ENCODE measurements around the gene RNF222. TPM values are rescaled to one million over a fixed set of nuclear protein-coding genes. Genes with fewer than 3 reads are reported as not detected.
A peak's percentile ranks its signal among the peaks of the same experiment; 100 is the strongest.
"Not testable (repeated sequence)": the region's sequence is repeated elsewhere in the genome, so short reads cannot be mapped to it uniquely, and the experiment has no call there.

RNF222 gene
- total RNA-seq, 1 donor from 2014 or later, result 0.21 TPM

GRCh38 chr17:8410883-8411238 lies 13.2 kb upstream of the RNF222 start:
- no peak for DNase-seq

DNA sequence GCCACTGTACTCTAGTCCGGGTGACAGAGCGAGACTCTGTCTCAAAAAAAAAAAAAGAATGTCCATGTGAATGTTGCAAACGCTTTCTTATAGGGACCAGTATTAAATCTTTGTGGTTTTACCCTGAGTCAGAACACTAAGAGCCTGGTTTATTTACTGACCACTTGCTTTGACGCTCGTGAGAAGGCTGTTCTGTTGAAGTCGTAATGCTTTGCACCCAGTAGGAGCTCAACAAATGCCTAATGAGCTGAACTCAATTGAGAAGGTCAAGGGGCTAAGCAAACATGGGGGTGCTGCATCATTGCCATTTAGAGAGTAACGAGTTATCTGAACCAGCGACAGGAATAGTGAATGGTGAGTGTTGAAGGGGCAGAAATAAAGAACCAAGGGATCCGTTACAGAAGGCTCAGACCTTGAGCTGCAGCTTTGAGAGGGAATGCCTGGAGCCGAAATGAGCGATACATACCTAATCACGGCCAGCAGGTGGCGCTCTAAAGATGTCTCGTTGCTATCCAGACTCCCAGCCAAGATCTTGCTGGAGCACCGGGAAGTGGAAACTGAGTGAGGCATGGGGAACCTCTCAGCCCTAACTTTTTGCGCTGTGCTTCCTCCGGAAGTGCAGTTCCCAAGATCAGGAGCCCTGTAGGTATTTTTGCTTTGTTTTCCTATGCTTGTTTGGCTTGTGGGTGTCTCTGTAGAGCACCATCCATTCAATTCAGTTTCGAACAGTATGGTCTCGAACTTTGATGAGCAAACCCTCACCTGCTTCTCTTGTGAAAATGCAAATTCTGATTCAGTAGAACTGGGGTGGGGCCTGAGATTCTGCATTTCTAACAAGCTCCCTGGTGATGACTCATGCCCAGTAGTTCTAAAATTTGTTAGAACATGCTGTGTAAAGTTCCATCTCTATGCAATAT lies 12.6 kb upstream of the RNF222 start:
- DNase-seq, result peak; percentile 96

- no peak for DNase-seq
These were observed 10.7 kb upstream of the RNF222 start for GRCh38 chr17:8408371-8408770.

DNA sequence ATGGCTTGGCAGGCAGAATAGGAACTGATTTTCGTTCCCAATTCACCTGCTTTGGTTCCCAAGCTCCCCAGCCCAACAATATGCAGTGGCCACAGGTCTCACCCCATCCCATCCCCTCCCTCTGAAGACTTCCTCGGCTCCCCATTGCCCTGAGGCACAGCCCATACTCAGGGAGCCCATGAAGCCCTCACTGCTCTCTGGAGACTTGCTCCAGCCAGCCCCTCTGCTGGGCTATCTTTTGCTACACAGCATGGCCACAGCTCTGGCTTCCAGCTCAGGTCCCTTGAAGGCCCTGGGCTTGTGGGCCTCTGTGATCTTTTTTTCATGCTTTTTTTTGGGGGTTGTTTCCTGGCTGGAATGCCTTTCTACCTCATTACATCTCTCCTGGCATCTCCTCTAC lies 8.5 kb upstream of the RNF222 start:
- no peak for DNase-seq

GRCh38 chr17:8405499-8406016 lies 7.9 kb upstream of the RNF222 start:
- no peak for DNase-seq

- DNase-seq, result peak; percentile 30
These were observed 5.4 kb upstream of the RNF222 start for GRCh38 chr17:8402921-8403536.

DNA sequence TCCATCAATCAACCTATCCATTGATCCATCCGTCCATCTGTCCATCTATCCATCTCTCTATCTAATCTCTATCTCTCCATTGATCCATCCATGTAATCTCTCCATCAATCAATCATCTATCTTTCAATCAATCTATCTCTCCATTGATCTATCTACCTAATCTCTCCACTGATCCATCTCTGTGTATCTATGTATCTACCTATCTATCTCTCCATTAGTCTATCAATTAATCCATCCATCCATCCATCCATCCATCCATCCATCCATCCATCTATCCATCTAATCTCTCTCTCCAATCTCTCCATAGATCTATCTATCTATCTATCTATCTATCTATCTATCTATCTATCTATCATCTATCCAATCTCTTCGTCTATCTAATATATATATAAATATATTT lies 3.5 kb upstream of the RNF222 start:
- no peak for DNase-seq

GRCh38 chr17:8398980-8399379 lies 1.4 kb upstream of the RNF222 start:
- DNase-seq, result no peak

GRCh38 chr17:8394497-8394896 lies 3.1 kb downstream of the RNF222 start:
- not testable (repeated sequence) for DNase-seq

- no peak for DNase-seq
These were observed 4.0 kb downstream of the RNF222 start for GRCh38 chr17:8393470-8394231.

- DNase-seq, result no peak
These were observed 4.8 kb downstream of the RNF222 start for GRCh38 chr17:8392674-8393469.

DNA sequence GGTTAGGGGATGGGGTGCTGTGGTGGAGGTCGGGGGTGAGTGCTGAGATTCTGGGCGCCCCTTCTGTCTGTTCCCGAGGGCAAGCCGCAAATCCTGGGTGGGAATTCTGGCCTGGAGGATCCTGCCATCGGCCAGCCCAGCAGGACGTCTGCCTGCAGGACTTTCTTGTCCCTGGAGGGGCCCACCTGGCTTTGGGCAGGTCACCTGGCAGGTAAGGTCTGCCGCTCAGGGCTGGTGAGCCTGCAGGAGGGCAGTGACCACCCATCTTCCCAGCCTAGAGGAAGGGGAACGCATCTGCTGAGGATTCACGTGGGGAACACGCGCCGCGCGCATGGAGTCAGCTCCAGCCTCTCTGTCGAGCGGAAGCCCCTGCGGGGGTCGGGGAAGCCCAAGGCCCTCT lies 5.4 kb downstream of the RNF222 start:
- DNase-seq, result no peak

GRCh38 chr17:8391711-8392110 lies 5.9 kb downstream of the RNF222 start:
- DNase-seq, result no peak

GRCh38 chr17:8387914-8388651 lies 9.5 kb downstream of the RNF222 start:
- no peak for DNase-seq

GRCh38 chr17:8386841-8387240 lies 10.8 kb downstream of the RNF222 start:
- no peak for DNase-seq

DNA sequence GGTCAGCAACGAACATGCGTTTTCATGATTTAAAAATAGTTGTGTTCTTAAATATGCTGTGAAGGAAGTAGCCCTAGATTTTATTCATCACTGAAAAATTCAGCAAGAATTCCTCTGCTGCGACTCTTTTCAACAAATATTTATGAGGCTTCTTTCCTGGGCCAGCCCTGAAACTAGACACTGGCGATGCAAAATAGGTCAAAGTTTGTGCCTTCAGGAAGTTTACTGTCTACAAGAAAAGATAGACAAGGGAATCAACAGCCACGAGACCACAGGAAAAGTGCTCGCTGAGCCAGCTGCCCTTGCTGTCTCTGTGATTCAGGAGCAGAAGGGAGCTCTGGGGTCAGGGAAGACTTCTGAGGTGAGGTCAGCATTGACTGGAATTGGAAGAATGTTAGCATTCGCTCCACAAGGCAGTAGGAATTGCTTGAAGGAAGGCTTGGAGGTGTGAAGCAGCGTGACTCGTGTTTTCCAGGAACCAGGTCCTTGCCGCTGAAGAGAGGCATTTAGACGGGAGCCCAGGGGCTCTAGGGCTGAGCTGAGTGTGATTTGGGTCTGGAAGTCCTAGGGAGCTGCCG lies 12.7 kb downstream of the RNF222 start:
- DNase-seq, result no peak

GRCh38 chr17:8383143-8383822 lies 14.3 kb downstream of the RNF222 start, which contains the start of gene RPL26:
Gene RPL26 (minus strand): TSS chr17:8383193. CDS start chr17:8382310, 883 bp downstream.
- peak; percentile 100 for DNase-seq

- no peak for DNase-seq
These were observed 14.8 kb downstream of the RNF222 start for GRCh38 chr17:8382880-8383142.

DNA sequence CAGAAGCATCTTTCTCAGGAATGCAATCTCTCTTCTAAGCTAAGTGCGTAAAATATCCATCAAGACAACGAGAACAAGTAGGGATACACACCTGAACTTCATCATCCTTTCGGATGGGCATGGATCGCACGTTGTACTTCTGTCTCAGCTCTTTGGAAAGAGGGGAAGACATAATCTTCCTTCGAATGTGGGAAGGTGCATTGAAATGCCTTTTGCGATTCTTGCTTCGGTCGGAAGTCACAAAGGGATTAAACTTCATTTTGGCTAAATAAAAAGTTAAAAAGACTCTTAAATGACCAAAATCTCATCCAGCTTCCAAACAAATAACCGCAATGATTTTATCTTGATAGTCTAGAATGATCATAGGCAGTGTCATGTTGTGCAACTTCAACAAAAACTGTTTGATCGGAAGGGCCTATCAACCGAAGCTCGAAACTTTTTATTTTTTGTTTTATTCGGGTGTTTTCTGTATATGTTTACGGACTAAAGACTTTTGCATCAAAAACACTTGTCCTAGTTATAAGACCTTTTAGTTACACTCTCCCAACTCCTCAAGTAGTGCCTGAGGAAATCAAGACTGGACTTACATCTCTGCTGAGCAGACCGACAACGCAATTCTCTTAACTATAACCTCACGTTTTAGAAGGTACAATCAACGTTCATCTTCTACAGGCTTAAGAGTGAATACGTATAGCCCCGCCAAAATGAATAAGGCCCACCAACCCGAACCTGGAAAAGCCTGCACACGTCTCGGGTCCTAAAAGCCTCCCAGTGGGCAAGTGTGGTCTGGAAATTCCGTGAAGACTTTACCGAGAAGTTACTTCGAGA lies 15.4 kb downstream of the RNF222 start:
- no peak for DNase-seq
